GM21528 (cell line): ENCODE data around the gene MYH7B.

Experiments
- ATAC-seq: cut with Tn5 transposase; IDR thresholded peaks from one replicate; pipeline ENCODE4 v1.9.1; 2021; ENCODE audit warnings: mild to moderate bottlenecking, moderate library complexity; ENCODE audit not compliant: unreplicated experiment, low FRiP score

MYH7B gene

GRCh38 chr20:34955231-34956040 lies at the start of gene MYH7B, which contains the start of gene GSS:
Gene MYH7B, plus strand, starts transcription at chr20:34955868. Its CDS starts 22,138 bp downstream, at chr20:34978006.
Gene GSS, minus strand, starts transcription at chr20:34955806. Its CDS starts 3,954 bp downstream, at chr20:34951852.
- peak; percentile 90 for ATAC-seq

DNA sequence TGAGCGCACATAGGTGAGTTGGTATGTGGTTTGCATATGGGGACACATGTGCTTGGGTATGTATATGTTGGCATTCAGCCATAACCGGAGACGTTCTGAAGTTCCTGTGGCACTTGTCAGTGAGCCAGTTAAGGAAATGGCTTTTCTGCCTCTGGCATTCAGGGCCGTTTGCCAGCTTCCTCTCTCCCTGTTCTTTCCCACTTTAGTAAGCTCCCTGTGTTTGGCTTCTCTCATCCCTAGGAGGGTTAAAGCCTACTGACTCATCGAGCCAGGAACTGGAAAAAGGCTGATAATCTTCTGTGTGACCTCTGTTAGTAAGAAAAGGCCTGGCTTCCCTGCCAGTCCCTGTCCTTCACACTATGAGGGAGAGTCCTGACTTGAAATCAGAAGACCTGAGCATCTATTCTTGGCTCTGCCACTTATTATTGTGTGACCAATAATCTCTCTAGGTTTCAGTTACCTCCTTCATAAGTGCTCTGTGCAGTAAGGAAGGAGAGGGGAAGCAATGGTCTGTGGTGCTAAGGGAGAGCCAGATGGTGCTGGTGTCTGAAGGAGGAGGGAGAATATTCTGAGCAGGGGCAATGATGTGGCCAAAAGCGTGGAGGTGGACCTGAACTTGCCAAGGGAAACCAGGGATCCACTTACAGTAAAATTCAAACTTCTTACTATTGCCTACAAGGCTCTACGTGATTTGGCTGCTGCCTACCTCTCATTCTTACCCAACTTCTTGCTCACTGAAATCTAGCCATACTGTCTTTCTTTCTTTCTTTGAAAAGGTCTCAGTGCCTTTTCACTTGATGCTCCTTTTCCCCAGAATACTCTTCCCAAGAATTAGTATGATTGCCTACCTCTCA lies 47.8 kb upstream of the MYH7B start:
- ATAC-seq: no peak

DNA sequence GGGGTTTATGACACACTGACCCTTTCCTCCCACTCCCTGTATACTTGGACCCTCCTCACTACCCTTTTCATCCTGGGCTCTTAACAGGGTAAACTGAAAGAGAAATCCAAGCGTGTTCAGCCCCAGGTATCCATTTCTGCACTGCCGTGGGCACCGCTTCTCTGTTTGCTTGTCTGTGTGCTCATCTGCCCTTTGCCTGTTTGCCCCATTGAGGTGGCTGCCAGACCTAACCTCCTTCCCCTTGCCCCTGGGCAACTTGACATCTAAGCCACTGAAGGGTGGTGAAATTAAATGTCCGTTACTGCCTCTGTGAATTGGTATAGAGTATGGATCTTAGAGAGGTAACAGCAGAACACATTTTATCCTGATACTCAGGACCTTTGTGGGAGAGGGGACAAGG lies 40.5 kb upstream of the MYH7B start:
- no peak for ATAC-seq

DNA sequence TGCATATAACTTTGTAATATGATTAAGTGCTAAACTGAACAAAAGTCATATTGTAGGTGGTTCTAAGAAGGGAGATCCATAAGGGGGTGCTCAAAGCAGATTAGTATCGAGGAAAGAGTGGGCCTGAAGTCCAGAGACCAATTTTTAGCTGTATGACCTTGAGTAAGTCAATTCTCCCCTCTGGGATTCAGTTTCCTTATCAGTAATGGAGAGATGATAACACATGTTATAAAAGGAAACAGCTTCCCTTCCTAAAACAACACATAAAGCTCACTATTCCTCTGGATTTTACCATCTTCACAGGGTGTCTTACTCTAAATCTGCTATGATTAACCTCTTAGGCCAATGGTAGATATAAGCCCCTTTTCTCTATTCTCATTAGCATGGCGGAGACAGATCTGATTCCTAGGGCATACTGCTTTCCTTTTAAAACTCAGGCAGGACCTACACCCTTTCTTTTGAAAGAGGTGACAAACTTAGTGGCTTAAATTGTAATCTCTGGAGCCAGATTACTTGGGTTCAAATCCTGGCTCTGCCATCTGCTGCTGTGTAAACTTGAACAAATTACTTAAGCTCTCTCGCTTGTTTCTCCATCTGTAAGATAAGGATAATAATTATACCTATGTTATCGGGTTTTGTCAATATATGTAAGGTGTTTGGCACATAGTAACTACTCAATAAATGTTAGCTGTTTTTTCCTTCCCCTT lies 39.8 kb upstream of the MYH7B start:
- ATAC-seq: no peak

- no peak for ATAC-seq
Observed at GRCh38 chr20:34916774-34917354, 38.8 kb upstream of the MYH7B start.

DNA sequence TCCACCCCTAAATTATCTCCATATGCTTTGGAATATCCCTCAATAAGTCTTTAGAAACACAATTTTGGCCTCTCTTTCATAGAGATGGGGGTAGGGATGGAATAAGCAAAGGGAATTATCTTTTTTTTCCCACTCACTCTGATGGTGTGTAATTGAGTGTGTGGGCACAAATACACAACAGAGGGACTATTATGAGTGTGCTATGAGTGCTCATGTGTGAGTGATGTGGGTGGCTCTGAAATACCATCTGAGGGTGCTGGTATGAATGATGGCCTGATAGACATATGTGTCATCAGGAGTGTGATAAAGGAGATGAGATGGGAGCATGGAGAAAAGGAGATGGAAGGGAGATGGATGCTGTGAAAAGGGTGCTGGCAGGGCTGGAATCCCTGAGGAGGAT lies 35.6 kb upstream of the MYH7B start:
- ATAC-seq: no peak

DNA sequence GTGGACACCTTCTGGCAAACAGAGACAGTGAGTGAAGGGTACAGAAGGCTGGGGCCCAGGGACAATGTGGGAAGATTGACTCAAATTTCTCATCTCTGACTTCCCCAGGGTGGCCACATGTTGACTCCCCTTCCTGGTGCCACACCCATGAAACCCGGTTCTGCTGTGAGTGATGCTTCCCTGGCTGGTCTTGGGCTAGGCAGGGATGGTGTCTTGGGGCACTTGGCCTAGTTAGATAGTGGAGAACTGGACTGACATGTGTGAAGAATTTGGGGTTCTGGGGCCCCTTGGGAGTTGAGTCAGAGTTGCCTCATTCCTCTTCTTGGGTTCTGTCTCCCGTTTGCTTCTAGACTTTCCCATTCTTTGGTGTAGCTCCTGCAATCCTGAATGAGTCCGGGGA lies 34.2 kb upstream of the MYH7B start:
- ATAC-seq: no peak

GRCh38 chr20:34922654-34923381 lies 32.9 kb upstream of the MYH7B start:
- no peak for ATAC-seq

- no peak for ATAC-seq
Observed at GRCh38 chr20:34923414-34923813, 32.3 kb upstream of the MYH7B start.

DNA sequence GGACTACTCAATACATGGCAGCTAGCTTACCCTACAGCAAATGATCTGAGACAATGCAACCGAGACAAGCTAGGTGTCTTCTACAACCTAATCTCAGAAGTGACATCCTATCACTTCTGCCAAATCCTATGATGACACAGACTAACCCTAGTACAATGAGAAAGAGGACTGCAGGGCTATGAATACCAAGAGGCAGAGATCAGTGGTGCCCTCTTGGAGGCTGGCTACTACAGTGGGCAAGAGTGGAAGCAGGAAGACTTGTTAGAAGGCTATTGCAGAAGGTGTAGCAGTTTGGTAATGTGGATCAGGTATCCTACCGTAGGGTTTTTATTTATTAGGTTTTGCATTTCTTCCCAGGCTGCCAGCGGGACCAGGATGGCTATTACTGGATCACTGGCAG lies 30.3 kb upstream of the MYH7B start:
- no peak for ATAC-seq

DNA sequence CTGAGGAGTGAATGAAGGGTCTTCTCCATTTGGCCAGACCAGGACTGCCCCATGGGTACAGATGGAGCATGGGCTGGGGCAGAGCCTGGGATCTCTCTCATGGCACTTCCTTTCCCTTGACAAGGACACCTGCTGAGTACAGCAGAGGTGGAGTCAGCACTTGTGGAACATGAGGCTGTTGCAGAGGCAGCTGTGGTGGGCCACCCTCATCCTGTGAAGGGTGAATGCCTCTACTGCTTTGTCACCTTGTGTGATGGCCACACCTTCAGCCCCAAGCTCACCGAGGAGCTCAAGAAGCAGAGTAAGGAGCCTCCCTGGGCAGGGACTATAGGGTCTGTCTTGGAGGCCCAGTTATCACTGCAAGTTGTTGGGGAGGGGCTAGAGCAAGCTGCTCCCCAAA lies 29.7 kb upstream of the MYH7B start:
- ATAC-seq: no peak

GRCh38 chr20:34926581-34926980 lies 29.1 kb upstream of the MYH7B start:
- no peak for ATAC-seq

GRCh38 chr20:34927736-34928135 lies 27.9 kb upstream of the MYH7B start:
- ATAC-seq: no peak

DNA sequence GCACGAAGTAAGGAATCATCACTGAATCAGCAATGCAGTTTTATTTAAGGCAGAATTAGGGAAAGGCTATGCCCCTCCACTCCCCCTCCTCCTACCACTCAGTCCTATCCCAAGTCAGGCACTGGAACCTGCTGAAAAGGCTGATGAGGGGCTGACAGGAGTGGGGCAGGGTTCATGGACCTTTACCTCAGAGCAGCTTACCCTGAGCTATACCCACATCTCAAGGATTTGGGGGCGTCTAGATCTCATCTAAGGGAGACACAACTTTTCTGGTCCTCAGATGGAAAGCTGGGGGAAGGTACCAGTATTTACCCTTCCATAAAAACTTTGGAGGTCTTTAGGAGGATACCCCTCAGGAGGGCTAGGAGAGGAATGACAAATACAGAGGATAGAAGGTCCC lies 27.3 kb upstream of the MYH7B start:
- no peak for ATAC-seq

DNA sequence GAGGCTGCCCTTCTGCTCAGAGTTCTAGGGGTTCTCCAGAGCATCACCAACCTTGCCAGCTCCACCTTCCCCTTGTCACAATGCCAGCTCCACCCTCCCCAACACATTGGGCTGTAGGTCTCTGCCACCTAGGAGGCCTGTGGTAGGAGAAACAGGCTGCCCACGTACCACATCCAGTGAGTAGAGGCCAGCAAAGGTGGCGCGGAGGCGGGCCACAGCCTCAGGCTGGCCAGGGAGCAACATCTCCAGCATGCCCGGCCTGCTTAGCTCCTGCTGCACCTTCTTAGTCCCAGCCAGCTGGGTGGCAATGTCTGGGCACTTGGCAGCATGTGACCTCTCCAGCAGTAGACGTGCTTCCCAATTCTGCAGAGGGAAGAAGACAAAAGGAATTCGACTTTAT lies 23.9 kb upstream of the MYH7B start:
- ATAC-seq: no peak

- ATAC-seq: no peak
Observed at GRCh38 chr20:34938466-34939163, 17.1 kb upstream of the MYH7B start.

GRCh38 chr20:34940081-34940481 lies 15.6 kb upstream of the MYH7B start:
- ATAC-seq: no peak

- ATAC-seq: no peak
Observed at GRCh38 chr20:34941226-34941625, 14.4 kb upstream of the MYH7B start.

- no peak for ATAC-seq
Observed at GRCh38 chr20:34942301-34942700, 13.4 kb upstream of the MYH7B start.
